ENCODE measurements around the gene CAPZB.

Gene CAPZB

GRCh38 chr1:19360432-19360831 is 124.9 kb downstream of the CAPZB start:
- DNase-seq, result no peak
- no peaks in the 10 kb centered on the region for H3K27me3 ChIP-seq (replicated peaks)
- no peak overlapping the region for H3K4me3 ChIP-seq (ENCODE audit: low read depth, low read length)
- no peak overlapping the region for H3K27ac ChIP-seq
- no peak for TF ChIP-seq CTCF (IDR thresholded peaks at IDR 0.05; ENCODE audit: low read depth, low read length, missing control alignments)
- in situ Hi-C loops (cut with HindIII; ENCODE audit: low pct_ligation_motif_present, low sequenced_read_pairs), result no loop called here
- peaks cover 38% of the 10 kb centered on the region for H3K36me3 ChIP-seq (replicated peaks)

GRCh38 chr1:19360016-19360415 is 125.3 kb downstream of the CAPZB start:
- Histone ChIP-seq H3K4me3 (ENCODE audit: low read depth, low read length) (no peak overlapping the region), H3K27me3 (replicated peaks) (no peaks in the 10 kb centered on the region), H3K36me3 (replicated peaks) (peaks cover 38% of the 10 kb centered on the region), H3K27ac (no peak overlapping the region)
- no peak for TF ChIP-seq CTCF (IDR thresholded peaks at IDR 0.05; ENCODE audit: low read depth, low read length, missing control alignments)
- DNase-seq, result no peak
- in situ Hi-C loops (cut with HindIII; ENCODE audit: low pct_ligation_motif_present, low sequenced_read_pairs), result no loop called here

GRCh38 chr1:19359357-19359756 is 126.0 kb downstream of the CAPZB start:
- DNase-seq, result no peak
- Histone ChIP-seq H3K4me3 (ENCODE audit: low read depth, low read length) (no peak overlapping the region), H3K27me3 (replicated peaks) (no peaks in the 10 kb centered on the region), H3K36me3 (replicated peaks) (peaks cover 39% of the 10 kb centered on the region), H3K27ac (no peak overlapping the region)
- in situ Hi-C loops (cut with HindIII; ENCODE audit: low pct_ligation_motif_present, low sequenced_read_pairs), result no loop called here
- no peak for TF ChIP-seq CTCF (IDR thresholded peaks at IDR 0.05; ENCODE audit: low read depth, low read length, missing control alignments)

DNA sequence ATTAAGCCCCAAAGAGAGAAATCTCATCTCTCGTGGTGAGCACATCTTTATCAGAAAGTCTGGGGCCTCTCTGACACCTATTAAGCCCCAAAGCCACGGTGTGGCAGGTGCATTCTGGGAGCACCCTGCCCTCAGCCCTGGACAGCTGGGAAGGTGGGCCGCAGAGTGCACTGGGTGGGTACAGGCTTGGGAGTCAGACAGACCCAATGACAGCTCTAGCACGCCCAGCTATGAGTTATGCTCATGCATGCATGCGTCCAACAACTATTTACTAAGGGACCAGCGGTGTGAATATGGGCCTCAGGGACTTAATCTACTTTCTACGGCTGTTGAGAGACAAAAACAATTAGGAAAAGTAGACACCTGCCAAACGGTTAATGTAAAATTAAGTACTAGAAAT is 126.6 kb downstream of the CAPZB start:
- no peak for TF ChIP-seq CTCF (IDR thresholded peaks at IDR 0.05; ENCODE audit: low read depth, low read length, missing control alignments)
- Histone ChIP-seq H3K27ac (no peak overlapping the region), H3K4me3 (ENCODE audit: low read depth, low read length) (no peak overlapping the region), H3K27me3 (replicated peaks) (no peaks in the 10 kb centered on the region), H3K36me3 (replicated peaks) (peaks cover 39% of the 10 kb centered on the region)
- in situ Hi-C loops (cut with HindIII; ENCODE audit: low pct_ligation_motif_present, low sequenced_read_pairs), result no loop called here
- no peak for DNase-seq

- Histone ChIP-seq H3K36me3 (replicated peaks) (peaks cover 48% of the 10 kb centered on the region), H3K4me3 (ENCODE audit: low read depth, low read length) (no peak overlapping the region), H3K27ac (no peak overlapping the region), H3K27me3 (replicated peaks) (no peaks in the 10 kb centered on the region)
- DNase-seq, result no peak
- in situ Hi-C loops (cut with HindIII; ENCODE audit: low pct_ligation_motif_present, low sequenced_read_pairs), result no loop called here
- TF ChIP-seq CTCF (IDR thresholded peaks at IDR 0.05; ENCODE audit: low read depth, low read length, missing control alignments), result no peak
These were observed 127.9 kb downstream of the CAPZB start for GRCh38 chr1:19357299-19357986.

DNA sequence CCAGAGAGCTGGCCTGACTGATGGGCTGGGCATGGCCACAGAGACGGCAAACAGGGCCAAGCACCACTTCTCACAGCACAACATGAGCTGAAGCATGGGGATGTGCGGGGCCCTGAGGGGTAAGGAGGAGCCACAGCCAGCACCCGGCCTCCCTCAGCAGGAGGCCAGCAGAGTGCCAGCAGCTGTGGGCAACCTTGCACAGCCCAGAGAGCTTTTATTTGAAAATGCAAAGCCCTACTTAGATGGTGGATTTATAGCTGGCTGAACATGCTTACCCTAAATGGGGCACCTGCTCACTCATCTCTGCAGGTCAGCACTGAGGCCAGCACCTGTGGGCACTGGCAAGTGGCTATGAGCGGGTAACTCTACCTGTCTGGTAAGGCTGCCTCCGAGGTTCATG is 129.1 kb downstream of the CAPZB start:
- H3K27ac ChIP-seq, result no peak overlapping the region
- in situ Hi-C loops (cut with HindIII; ENCODE audit: low pct_ligation_motif_present, low sequenced_read_pairs), result no loop called here
- no peak overlapping the region for H3K4me3 ChIP-seq (ENCODE audit: low read depth, low read length)
- DNase-seq, result no peak
- H3K27me3 ChIP-seq (replicated peaks), result no peaks in the 10 kb centered on the region
- H3K36me3 ChIP-seq (replicated peaks), result peaks cover 57% of the 10 kb centered on the region
- no peak for TF ChIP-seq CTCF (IDR thresholded peaks at IDR 0.05; ENCODE audit: low read depth, low read length, missing control alignments)

Measured in brain microvascular endothelial cell (primary cell).